H9 (cell line): ENCODE data around the gene RASGRF2. TPM values are rescaled to one million over a fixed set of nuclear protein-coding genes. Genes with fewer than 3 reads are reported as not detected.

Source experiments
- DNase-seq: peaks from one replicate; pipeline ENCODE4 v3.0.0-alpha.2; 2017
- H2AFZ ChIP-seq: one replicate; pipeline ENCODE4 v1.6.1; 2013; ENCODE audit warnings: mild to moderate bottlenecking, low read length, control low read depth, moderate library complexity
- H2AK5ac ChIP-seq: 2 replicates; pipeline ENCODE4 v1.6.1; 2013; ENCODE audit warnings: low read length, control low read depth, mixed read lengths; ENCODE audit not compliant: insufficient read length
- H2BK120ac ChIP-seq: one replicate; pipeline ENCODE4 v1.6.1; 2013; ENCODE audit warnings: low read depth, mild to moderate bottlenecking, low read length, control low read depth, inconsistent platforms; ENCODE audit not compliant: poor library complexity, severe bottlenecking
- H2BK12ac ChIP-seq: 2 replicates; pipeline ENCODE4 v1.6.1; 2013; ENCODE audit warnings: low read length, control low read depth, mixed read lengths, low read depth; ENCODE audit not compliant: insufficient read length
- H2BK15ac ChIP-seq: 2 replicates; pipeline ENCODE4 v1.6.1; 2013; ENCODE audit warnings: low read depth, low read length, control low read depth
- H2BK20ac ChIP-seq: one replicate; pipeline ENCODE4 v1.6.1; 2013; ENCODE audit warnings: low read depth, mild to moderate bottlenecking, low read length, control low read depth, inconsistent platforms; ENCODE audit not compliant: poor library complexity, severe bottlenecking
- H2BK5ac ChIP-seq: 2 replicates; pipeline ENCODE4 v1.6.1; 2013; ENCODE audit warnings: low read length, control low read depth, mixed read lengths; ENCODE audit not compliant: insufficient read length
- H3K14ac ChIP-seq: 2 replicates; pipeline ENCODE4 v1.6.1; 2013; ENCODE audit warnings: low read length, control low read depth; ENCODE audit not compliant: insufficient read depth
- H3K18ac ChIP-seq: 2 replicates; pipeline ENCODE4 v1.6.1; 2013; ENCODE audit warnings: low read depth, mild to moderate bottlenecking, mixed read lengths, low read length, control low read depth; ENCODE audit not compliant: insufficient read length
- H3K23ac ChIP-seq: 2 replicates; pipeline ENCODE4 v1.6.1; 2013; ENCODE audit warnings: low read length, control low read depth, mixed read lengths, low read depth; ENCODE audit not compliant: insufficient read length
- H3K23me2 ChIP-seq: 2 replicates; pipeline ENCODE4 v1.6.1; 2013; ENCODE audit warnings: low read depth, mild to moderate bottlenecking, mixed read lengths, low read length, control low read depth; ENCODE audit not compliant: insufficient read length, poor library complexity, severe bottlenecking
- H3K27ac ChIP-seq: 2 replicates; pipeline ENCODE4 v1.5.1; 2013; ENCODE audit warnings: low read length, control low read depth, mixed read lengths, low read depth; ENCODE audit not compliant: insufficient read length
- H3K27me3 ChIP-seq: 2 replicates; pipeline ENCODE4 v1.6.1; 2013; ENCODE audit warnings: low read length, control low read depth, inconsistent platforms; ENCODE audit not compliant: insufficient read depth
- H3K4ac ChIP-seq: 2 replicates; pipeline ENCODE4 v1.6.1; 2013; ENCODE audit warnings: low read depth, mild to moderate bottlenecking, control low read depth, inconsistent platforms, low read length, moderate library complexity
- H3K4me1 ChIP-seq: 2 replicates; pipeline ENCODE4 v1.6.1; 2013; ENCODE audit warnings: low read length, control low read depth, inconsistent platforms; ENCODE audit not compliant: insufficient read depth
- H3K4me2 ChIP-seq: 2 replicates; pipeline ENCODE4 v1.6.1; 2013; ENCODE audit warnings: low read length, control low read depth, mixed read lengths; ENCODE audit not compliant: insufficient read length, insufficient read depth
- H3K56ac ChIP-seq: 2 replicates; pipeline ENCODE4 v1.6.1; 2013; ENCODE audit warnings: low read depth, mild to moderate bottlenecking, mixed read lengths, low read length, control low read depth; ENCODE audit not compliant: insufficient read length
- H3K79me1 ChIP-seq: 2 replicates; pipeline ENCODE4 v1.6.1; 2013; ENCODE audit warnings: low read depth, mild to moderate bottlenecking, moderate library complexity, low read length, control low read depth, inconsistent platforms; ENCODE audit not compliant: insufficient read depth, poor library complexity, severe bottlenecking
- H3K79me2 ChIP-seq: 2 replicates; pipeline ENCODE4 v1.6.1; 2013; ENCODE audit warnings: low read length, control low read depth, inconsistent platforms; ENCODE audit not compliant: insufficient read depth
- H3K9ac ChIP-seq: 2 replicates; pipeline ENCODE4 v1.6.1; 2013; ENCODE audit warnings: low read length, control low read depth, mixed read lengths; ENCODE audit not compliant: insufficient read length; ENCODE audit errors: extremely low read depth
- H3K9me3 ChIP-seq: one replicate; pipeline ENCODE4 v1.6.1; 2013; ENCODE audit warnings: low read depth, low read length, inconsistent platforms; ENCODE audit not compliant: control insufficient read depth
- H3T11ph ChIP-seq: one replicate; pipeline ENCODE4 v1.6.1; 2013; ENCODE audit warnings: mild to moderate bottlenecking, low read length, control low read depth, inconsistent platforms
- H4K20me1 ChIP-seq: one replicate; pipeline ENCODE4 v1.6.1; 2013; ENCODE audit not compliant: control insufficient read depth, insufficient read length, insufficient read depth
- H4K5ac ChIP-seq: 2 replicates; pipeline ENCODE4 v1.6.1; 2013; ENCODE audit warnings: low read depth, mild to moderate bottlenecking, mixed read lengths, low read length, control low read depth; ENCODE audit not compliant: insufficient read length
- H4K8ac ChIP-seq: replicated peaks from 2 replicates; pipeline ENCODE4 v1.6.1; 2013; ENCODE audit warnings: low read length, control low read depth, mixed read lengths, low read depth; ENCODE audit not compliant: insufficient read length
- H4K91ac ChIP-seq: 2 replicates; pipeline ENCODE4 v1.6.1; 2013; ENCODE audit warnings: low read depth, mild to moderate bottlenecking, moderate library complexity, mixed read lengths, low read length, control low read depth; ENCODE audit not compliant: insufficient read length
- H3K27ac Mint-ChIP-seq, 3 experiments: 2 replicates in 2 of 3; 3 replicates in 1 of 3; pipeline ENCODE4 v1.8.0; 2020 to 2021; ENCODE audit warnings: mixed read lengths in 3 of 3, mild to moderate bottlenecking in 1 of 3, moderate library complexity in 1 of 3
- H3K27me3 Mint-ChIP-seq: 2 replicates; pipeline ENCODE4 v1.8.0; 2021; ENCODE audit warnings: low read depth, mild to moderate bottlenecking, moderate library complexity, mixed read lengths
- H3K36me3 Mint-ChIP-seq, 3 experiments: 2 replicates in 2 of 3; 3 replicates in 1 of 3; pipeline ENCODE4 v1.8.0; 2020 to 2021; ENCODE audit warnings: low read depth in 3 of 3, mixed read lengths in 3 of 3; ENCODE audit not compliant: insufficient read depth in 1 of 3
- H3K4me1 Mint-ChIP-seq, 2 experiments: 2 replicates each; pipeline ENCODE4 v1.8.0; 2020; ENCODE audit warnings: mixed read lengths in 2 of 2
- H3K4me3 Mint-ChIP-seq, 2 experiments: 2 replicates in 1 of 2; 3 replicates in 1 of 2; pipeline ENCODE4 v1.8.0; 2020 to 2021; ENCODE audit warnings: mild to moderate bottlenecking in 2 of 2, mixed read lengths in 2 of 2, moderate library complexity in 1 of 2
- H3K9me3 Mint-ChIP-seq, 2 experiments: 2 replicates in 1 of 2; 3 replicates in 1 of 2; pipeline ENCODE4 v1.8.0; 2020; ENCODE audit warnings: mild to moderate bottlenecking in 2 of 2, mixed read lengths in 2 of 2, moderate library complexity in 1 of 2
- WGBS: extraction: QIAGEN DNeasy Blood & Tissue Kit; methylation state at CpG from one replicate; pipeline ENCODE4 v1.1.7; 2013; ENCODE audit warnings: missing lambda C conversion rate, low lambda C conversion rate, mixed read lengths; ENCODE audit not compliant: insufficient read length; ENCODE audit errors: extremely low coverage; 5-methylcytosine and 5-hydroxymethylcytosine counted together
- total RNA-seq: library from RNA; stranded (reverse); gene quantifications from 2 replicates; pipeline ENCODE4 v1.2.1, GENCODE V29; 2021
- TF ChIP-seq, protein P1 (sequence below): fragments of 200-600 bp; sonication (generic); conservative IDR thresholded peaks from 3 replicates; pipeline ENCODE4 v1.8.0; 2021; ENCODE audit warnings: antibody characterized with exemption, mild to moderate bottlenecking

Gene RASGRF2
- total RNA-seq, 1 experiment from 2014 or later = 13.5 TPM

DNA sequence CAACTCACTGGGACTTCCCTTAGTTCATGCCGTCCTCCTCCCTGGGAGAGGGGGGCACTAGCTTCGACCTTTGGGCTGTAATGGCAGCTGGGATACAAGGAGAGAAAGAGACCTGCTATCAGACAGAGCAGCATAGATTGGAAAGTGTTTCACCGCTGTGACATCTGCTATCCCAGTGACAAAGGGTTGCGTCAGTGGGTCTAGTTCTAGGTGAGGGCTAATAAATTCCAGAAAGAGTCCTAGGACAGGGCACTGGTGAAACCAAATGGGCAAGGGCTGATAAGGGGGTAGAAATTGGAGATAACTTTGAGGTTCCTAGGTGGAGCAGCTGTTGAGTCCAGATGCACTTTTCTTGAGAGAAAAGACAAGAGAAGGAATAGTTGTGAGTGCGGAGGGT, 62.5 kb downstream of the RASGRF2 start:
- Histone ChIP-seq H3K4ac (no peak overlapping the region), H3K23ac (no peak overlapping the region), H3K56ac (no peak overlapping the region), H4K8ac (no peak overlapping the region), H2BK120ac (no peak overlapping the region), H4K91ac (no peak overlapping the region), H3K9ac (no peak overlapping the region), H3K4me1 (no peaks in the 10 kb centered on the region; the same call in 1 of the 2 replicates), H2BK20ac (no peak overlapping the region), H4K20me1 (no peaks in the 10 kb centered on the region), H3K4me2 (no peak overlapping the region), H3K18ac (no peak overlapping the region), H2BK5ac (no peak overlapping the region), H4K5ac (no peak overlapping the region), H3K27ac (no peak overlapping the region), H3K14ac (no peak overlapping the region), H2BK15ac (no peak overlapping the region), H3K9me3 (no peaks in the 10 kb centered on the region), H2AK5ac (no peak overlapping the region), H3K23me2 (no peaks in the 10 kb centered on the region), H2AFZ (no peak overlapping the region), H3T11ph (no peak overlapping the region), H3K79me1 (no peaks in the 10 kb centered on the region), H2BK12ac (no peak overlapping the region), H3K79me2 (peaks cover 3% of the 10 kb centered on the region; the same call in 1 of the 2 replicates), H3K27me3 (no peaks in the 10 kb centered on the region)
- TF ChIP-seq, protein P1, sequence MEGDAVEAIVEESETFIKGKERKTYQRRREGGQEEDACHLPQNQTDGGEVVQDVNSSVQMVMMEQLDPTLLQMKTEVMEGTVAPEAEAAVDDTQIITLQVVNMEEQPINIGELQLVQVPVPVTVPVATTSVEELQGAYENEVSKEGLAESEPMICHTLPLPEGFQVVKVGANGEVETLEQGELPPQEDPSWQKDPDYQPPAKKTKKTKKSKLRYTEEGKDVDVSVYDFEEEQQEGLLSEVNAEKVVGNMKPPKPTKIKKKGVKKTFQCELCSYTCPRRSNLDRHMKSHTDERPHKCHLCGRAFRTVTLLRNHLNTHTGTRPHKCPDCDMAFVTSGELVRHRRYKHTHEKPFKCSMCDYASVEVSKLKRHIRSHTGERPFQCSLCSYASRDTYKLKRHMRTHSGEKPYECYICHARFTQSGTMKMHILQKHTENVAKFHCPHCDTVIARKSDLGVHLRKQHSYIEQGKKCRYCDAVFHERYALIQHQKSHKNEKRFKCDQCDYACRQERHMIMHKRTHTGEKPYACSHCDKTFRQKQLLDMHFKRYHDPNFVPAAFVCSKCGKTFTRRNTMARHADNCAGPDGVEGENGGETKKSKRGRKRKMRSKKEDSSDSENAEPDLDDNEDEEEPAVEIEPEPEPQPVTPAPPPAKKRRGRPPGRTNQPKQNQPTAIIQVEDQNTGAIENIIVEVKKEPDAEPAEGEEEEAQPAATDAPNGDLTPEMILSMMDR = no peak
- Mint-ChIP-seq H3K4me1 (peaks cover 10 to 23% of the 10 kb centered on the region in 2 experiments), H3K4me3 (no peak overlapping the region), H3K27me3 (no peaks in the 10 kb centered on the region), H3K9me3 (peaks cover 1 to 2% of the 10 kb centered on the region in 2 experiments), H3K27ac (no peak overlapping the region), H3K36me3 (peaks cover under 1 to 3% (median 1%) of the 10 kb centered on the region in 3 experiments; a peak in 5 of 7 replicates)
- WGBS = 100% methylated on average over 1 of the region's 5 CpGs
- DNase-seq = no peak
